Fibroblast of skin of scalp (primary cell): ENCODE data around the gene PPM1H. TPM values are rescaled to one million over a fixed set of nuclear protein-coding genes. Genes with fewer than 3 reads are reported as not detected.
A peak's percentile ranks its signal among the peaks of the same experiment; 100 is the strongest.
"Not testable (repeated sequence)": the region's sequence is repeated elsewhere in the genome, so short reads cannot be mapped to it uniquely, and the experiment has no call there.

ENCODE experiments used
- DNase-seq: peaks from one replicate; pipeline ENCODE4 v3.0.0-alpha.2; 2013
- polyA plus RNA-seq, 2 experiments: library from polyadenylated mRNA; unstranded; fragments of 120-200 nt; gene quantifications; one replicate each; pipeline ENCODE4 v1.2.1, GENCODE V29; 2013; ENCODE audit not compliant: insufficient read length in 2 of 2

PPM1H gene
- 1.7 TPM for polyA plus RNA-seq (2013, experiment 1 of 2; ENCODE audit: insufficient read length)
- polyA plus RNA-seq (2013, experiment 2 of 2; ENCODE audit: insufficient read length): 1.4 TPM

DNA sequence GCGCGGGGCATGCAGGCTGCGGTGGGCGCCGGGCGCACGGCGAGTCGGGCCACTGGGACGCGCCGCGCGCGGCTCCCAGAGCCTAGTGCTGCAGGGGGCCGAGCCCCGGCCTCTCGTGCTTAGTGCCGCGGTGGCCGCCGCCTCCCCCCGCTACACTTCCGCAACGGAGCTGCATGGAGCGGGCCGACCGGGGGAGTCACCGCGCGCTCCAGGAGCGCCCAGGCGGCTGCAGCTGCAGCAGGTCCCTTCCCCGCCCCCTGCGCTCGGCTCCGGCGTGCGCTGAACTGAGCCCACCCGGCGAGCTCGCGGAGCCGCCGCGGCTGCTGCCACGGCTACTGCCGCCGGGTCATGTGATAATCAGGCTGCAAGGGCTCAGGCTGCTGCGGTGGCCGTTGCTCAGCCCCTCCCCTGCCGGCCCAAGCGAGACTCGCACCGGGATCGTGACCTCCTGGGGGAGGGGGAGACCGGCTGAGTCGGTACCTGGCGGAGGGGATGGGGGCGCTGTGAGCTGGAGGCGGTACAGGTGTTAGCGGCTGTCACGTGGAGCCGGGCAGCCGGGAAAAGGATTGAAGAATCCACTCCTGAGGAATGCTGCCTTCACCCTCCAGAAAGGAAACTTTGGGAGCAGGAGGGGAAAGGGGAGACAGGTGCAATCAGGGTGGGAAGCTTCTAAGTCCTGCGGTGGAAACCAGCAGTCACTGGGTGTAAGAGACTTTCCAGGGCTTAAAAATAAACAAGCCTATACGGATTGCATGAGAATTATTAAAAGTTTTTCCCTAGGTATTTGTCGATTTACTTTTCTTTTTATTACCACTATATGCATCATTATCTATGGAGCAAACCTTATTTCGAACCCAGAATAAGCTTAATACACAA lies at the start of gene PPM1H:
TSS of gene PPM1H (minus strand) at position 352 of the 876 bp plus-strand sequence. CDS start 414 bp downstream, outside the sequence.
- DNase-seq: peak; percentile 32

GRCh38 chr12:62983594-62983993 lies 48.6 kb upstream of the PPM1H start:
- DNase-seq: no peak

- DNase-seq: no peak
Observed at GRCh38 chr12:62978768-62979167, 43.8 kb upstream of the PPM1H start.

GRCh38 chr12:62977883-62978282 lies 42.9 kb upstream of the PPM1H start:
- no peak for DNase-seq

GRCh38 chr12:62977418-62977817 lies 42.5 kb upstream of the PPM1H start:
- DNase-seq: peak; percentile 79

- DNase-seq: peak; percentile 17
Observed at GRCh38 chr12:62976110-62976662, 41.2 kb upstream of the PPM1H start.

GRCh38 chr12:62971769-62972525 lies 37.0 kb upstream of the PPM1H start:
- DNase-seq: no peak

- no peak for DNase-seq
Observed at GRCh38 chr12:62969695-62970094, 34.7 kb upstream of the PPM1H start.

DNA sequence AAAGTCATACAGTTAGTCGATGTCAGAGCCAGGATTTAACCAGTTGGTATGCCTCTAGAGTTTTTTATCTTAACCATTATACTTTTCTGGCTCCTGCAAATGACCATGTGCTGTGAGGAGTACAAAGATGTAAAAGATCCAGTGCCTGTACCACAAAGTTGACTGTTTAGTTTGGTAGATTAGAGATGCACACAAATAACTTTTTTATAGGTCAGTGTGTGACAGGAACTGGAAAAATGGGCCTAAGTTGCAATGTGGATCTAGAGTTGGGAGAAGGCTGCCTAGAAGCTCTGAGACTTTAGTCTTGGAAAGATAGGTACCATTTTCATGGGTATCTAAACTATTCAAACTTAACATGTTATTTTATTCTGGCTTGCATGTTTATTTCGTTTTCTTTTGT lies 32.8 kb upstream of the PPM1H start:
- no peak for DNase-seq

- no peak for DNase-seq
Observed at GRCh38 chr12:62966990-62967506, 32.1 kb upstream of the PPM1H start.

DNA sequence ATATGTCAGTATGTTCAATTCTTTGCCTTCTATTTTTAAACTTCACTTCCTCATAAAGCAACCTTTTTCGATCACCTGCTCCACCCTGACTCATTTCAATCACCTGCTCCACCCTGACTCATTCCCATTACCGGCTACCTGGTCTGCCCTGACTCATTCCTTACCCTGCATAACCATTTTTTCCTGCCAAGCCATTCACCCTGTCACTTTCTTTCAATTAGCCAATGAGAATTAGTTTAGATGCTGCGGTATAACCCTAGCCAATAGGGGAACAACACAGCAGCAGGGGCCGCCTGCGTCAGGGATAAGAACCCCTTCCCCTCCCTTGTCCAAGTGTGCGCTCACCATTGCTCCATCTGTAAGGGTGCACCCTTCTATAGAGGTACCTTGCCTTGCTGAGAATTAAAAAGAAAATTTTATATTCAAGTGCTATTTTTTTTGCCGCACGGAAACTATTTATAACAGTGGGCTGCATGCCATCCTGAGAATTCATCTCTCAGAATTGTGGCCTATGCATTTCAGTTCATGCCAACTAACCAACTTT lies 31.6 kb upstream of the PPM1H start:
- not testable (repeated sequence) for DNase-seq

DNA sequence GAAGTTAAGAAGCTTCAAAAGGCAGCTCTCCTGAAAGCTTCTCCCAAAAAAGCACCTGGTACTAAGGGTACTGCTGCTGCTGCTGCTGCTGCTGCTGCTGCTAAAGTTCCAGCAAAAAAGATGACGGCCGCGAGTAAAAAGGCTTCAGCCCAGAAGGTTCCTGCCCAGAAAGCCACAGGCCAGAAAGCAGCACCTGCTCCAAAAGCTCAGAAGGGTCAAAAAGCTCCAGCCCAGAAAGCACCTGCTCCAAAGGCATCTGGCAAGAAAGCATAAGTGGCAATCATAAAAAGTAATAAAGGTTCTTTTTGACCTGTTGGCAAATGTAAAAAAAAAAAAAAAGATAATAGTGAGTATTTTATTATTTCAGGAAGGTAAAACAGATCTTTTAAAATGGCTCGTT lies 30.8 kb upstream of the PPM1H start:
- DNase-seq: not testable (repeated sequence)

DNA sequence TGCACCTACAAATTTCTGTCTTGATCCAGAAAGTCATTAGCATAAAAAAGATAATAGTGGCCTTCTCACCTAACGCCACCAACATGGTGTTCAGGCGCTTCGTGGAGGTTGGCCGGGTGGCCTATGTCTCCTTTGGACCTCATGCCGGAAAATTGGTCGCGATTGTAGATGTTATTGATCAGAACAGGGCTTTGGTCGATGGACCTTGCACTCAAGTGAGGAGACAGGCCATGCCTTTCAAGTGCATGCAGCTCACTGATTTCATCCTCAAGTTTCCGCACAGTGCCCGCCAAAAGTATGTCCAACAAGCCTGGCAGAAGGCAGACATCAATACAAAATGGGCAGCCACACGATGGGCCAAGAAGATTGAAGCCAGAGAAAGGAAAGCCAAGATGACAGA lies 30.3 kb upstream of the PPM1H start:
- DNase-seq: not testable (repeated sequence)

DNA sequence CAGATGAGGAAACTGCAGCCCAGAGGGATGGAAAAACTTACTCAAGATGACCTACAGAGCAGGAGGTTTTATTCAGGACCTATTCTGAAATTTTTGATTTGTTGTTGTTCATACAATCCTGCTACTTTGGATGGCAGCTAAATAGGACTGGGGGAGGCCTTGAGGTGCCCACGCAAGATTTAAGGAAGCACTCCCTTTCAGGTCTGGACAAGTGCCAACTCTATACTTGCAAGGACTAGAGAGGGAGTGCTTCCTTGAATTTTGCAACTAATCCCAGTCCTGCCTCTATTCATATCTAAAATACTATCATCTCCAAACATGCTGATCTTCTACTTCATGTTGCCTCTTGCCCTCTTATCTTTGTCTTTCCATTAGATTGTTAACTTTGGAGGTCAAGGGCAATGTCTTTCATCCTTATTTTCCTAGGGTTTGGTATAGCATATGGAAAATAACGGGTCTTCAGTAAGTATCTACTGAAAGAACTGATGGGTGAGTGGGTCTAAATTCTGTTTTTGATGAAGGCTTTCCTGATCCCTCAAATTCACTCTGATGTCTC lies 28.6 kb upstream of the PPM1H start:
- no peak for DNase-seq

GRCh38 chr12:62960324-62960723 lies 25.4 kb upstream of the PPM1H start:
- no peak for DNase-seq

DNA sequence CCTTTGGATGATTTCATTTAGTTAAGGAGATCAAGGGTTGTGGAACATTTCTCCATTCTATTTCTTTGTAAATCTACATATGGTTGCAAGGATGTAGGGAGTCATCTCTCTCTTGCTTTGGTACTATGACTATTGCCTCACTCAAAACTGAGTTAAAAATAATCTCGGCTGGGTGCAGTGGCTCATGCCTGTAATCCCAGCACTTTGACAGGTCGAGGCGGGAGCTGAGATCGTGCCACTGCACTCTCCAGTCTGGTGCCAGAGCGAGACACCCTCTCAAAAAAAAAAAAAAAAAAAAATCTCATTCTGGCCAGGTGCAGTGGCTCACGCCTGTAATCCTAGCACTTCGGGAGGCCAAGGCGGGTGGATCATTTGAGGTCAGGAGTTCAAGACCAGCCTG lies 24.8 kb upstream of the PPM1H start:
- DNase-seq: no peak

- DNase-seq: peak; percentile 7
Observed at GRCh38 chr12:62957233-62957953, 22.4 kb upstream of the PPM1H start.

GRCh38 chr12:62955678-62956077 lies 20.7 kb upstream of the PPM1H start:
- DNase-seq: no peak

GRCh38 chr12:62950317-62950716 lies 15.4 kb upstream of the PPM1H start:
- DNase-seq: no peak

GRCh38 chr12:62948123-62948522 lies 13.2 kb upstream of the PPM1H start:
- no peak for DNase-seq

DNA sequence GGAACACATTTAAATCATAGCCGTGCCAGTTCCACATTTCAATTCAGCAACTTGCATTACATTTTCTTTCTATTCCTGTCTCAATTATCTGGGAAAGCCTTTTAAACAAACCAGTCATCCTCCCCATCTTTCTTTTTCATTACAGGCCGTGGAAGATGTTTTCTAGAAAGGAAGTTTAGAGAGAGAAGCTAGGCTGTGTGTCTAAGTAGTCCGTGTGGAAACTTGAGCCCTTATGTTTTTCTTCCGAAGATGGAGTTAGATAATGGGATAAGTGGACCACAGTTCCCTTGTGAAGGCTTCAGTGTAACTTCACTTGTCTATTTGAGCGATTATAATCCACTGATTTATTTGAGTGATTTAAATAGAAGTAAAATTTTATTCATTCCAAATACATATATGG lies 12.4 kb upstream of the PPM1H start:
- no peak for DNase-seq
